ENCODE data around the gene MYO15B. TPM values are rescaled to one million over a fixed set of nuclear protein-coding genes. Genes with fewer than 3 reads are reported as not detected.

The MYO15B gene
- total RNA-seq, 1 donor from 2014 or later, result 1.6 TPM

DNA sequence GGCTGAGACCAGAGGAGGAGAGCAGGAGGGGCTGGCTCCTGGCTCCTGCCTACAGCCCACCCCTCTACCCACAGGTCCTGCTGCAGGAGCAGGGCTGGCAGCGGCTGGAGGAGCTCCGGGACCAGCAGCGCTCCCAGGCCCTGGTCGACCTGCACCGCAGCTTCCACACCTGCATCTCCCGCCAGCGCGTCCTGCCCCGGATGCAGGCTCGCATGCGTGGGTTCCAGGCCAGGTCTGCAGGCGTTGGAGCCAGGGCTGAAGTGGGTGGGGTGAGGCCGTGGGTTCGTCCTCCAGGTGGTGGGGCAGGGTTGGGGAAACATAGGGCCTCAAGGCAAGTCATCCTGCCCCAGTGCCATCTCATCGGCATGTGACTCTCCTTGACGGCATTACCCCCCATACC is 18.2 kb downstream of the MYO15B start:
- TF ChIP-seq, protein P1, sequence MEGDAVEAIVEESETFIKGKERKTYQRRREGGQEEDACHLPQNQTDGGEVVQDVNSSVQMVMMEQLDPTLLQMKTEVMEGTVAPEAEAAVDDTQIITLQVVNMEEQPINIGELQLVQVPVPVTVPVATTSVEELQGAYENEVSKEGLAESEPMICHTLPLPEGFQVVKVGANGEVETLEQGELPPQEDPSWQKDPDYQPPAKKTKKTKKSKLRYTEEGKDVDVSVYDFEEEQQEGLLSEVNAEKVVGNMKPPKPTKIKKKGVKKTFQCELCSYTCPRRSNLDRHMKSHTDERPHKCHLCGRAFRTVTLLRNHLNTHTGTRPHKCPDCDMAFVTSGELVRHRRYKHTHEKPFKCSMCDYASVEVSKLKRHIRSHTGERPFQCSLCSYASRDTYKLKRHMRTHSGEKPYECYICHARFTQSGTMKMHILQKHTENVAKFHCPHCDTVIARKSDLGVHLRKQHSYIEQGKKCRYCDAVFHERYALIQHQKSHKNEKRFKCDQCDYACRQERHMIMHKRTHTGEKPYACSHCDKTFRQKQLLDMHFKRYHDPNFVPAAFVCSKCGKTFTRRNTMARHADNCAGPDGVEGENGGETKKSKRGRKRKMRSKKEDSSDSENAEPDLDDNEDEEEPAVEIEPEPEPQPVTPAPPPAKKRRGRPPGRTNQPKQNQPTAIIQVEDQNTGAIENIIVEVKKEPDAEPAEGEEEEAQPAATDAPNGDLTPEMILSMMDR (IDR thresholded peaks at IDR 0.05; ENCODE audit: insufficient read depth, low read length, severe bottlenecking), result no peak
- H3K36me3 ChIP-seq (ENCODE audit: control insufficient read depth, insufficient read depth, low read length), result no peaks in the 10 kb centered on the region
- no peaks in the 10 kb centered on the region for H3K27me3 ChIP-seq (ENCODE audit: control insufficient read depth, insufficient read depth, low read length)
- no peak for FAIRE-seq
- no peak for DNase-seq (ENCODE audit: low read depth)
- no peak overlapping the region for H3K4me3 ChIP-seq (ENCODE audit: low read depth, low read length)

DNA sequence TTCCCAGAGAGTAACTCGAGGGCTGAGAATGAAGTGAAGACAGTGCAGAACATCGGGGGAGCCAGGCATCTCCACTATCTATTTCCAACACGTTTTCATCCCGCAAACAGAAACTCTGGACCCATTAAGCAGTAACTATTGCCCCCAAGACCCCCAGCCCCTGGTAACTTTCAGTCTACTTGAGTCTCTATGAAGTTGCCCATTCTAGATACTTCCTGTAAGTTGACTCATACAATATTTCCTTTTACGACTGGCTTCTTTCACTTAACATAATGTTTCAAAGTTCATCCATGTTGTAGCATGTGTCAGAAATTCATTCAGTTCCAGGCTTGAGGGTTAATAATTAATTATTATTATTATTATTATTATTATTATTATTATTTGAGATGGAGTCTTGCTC is 19.5 kb downstream of the MYO15B start:
- no peaks in the 10 kb centered on the region for H3K36me3 ChIP-seq (ENCODE audit: control insufficient read depth, insufficient read depth, low read length)
- no peaks in the 10 kb centered on the region for H3K27me3 ChIP-seq (ENCODE audit: control insufficient read depth, insufficient read depth, low read length)
- DNase-seq (ENCODE audit: low read depth), result no peak
- FAIRE-seq, result no peak
- TF ChIP-seq, protein P1 (IDR thresholded peaks at IDR 0.05; ENCODE audit: insufficient read depth, low read length, severe bottlenecking), result no peak
- no peak overlapping the region for H3K4me3 ChIP-seq (ENCODE audit: low read depth, low read length)

DNA sequence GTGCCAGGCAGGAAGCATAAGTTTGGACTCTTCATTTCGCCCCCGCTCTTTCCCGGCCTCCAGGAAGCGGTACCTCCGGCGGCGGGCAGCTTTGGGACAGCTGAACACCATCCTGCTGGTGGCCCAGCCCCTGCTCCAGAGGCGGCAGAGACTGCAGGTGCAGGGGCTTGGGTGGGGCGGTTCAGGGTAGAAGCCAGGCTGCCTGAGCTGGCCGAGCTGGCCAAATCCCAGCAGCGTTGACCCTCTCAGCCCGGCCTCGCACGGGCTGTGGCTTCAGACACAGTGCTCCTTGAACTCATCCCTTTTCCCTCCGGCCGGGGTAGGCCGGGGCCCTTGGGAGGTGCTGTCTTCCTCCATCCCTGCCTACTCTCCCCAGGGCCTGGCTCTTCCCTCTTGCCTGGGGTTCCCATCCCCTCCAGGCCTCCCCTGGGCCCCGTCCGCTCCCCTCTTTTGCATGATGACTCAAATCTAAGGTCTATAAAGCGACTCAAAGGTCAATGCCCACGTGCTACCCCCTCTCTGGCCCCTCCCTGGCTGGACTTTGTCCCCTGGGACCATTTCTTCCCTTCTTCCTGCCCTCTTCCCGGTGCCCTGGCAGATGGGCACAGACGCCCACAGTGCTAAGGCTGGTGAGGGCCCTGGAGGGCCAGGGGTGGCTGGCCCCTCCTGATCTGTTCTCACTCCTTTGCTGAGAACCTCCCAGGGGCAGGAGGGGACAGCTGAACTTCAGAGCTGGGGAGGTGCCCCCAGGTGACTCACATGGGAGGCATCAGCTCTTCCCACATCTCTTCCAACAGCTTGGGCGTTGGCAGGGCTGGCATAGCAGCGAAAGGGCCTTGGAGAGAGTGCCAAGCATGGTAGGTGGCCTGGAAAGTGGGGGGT is 22.7 kb downstream of the MYO15B start:
- no peak for DNase-seq (ENCODE audit: low read depth)
- no peak overlapping the region for H3K4me3 ChIP-seq (ENCODE audit: low read depth, low read length)
- TF ChIP-seq, protein P1 (IDR thresholded peaks at IDR 0.05; ENCODE audit: insufficient read depth, low read length, severe bottlenecking), result no peak
- H3K27me3 ChIP-seq (ENCODE audit: control insufficient read depth, insufficient read depth, low read length), result no peaks in the 10 kb centered on the region
- no peaks in the 10 kb centered on the region for H3K36me3 ChIP-seq (ENCODE audit: control insufficient read depth, insufficient read depth, low read length)
- FAIRE-seq, result no peak

DNA sequence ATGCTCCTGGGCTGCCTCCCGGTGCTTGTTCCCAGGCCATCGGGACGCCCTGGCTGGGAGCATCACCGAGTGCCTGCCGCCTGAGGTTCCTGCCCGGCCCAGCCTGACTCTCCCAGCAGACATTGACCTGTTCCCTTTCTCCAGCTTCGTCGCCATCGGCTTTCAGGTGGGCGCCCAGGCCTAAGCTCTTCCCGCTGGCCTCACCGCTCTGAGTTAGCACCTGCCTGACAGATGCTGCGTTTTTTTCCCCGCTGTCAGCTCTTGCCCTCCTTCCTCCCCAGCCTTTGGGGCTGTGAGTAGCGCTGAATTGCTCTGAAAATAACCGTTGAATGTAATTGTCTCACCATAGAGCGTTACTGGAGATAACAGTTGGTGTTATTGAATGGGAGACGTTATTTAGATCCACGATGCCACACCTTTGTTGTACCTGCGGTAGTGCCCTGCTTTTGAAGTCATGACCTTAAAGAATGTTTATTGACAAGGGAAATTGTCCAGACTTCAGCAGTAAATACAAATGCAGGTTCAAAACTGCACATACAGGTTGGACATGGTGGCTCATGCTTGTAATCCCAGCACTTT is 24.3 kb downstream of the MYO15B start:
- Histone ChIP-seq H3K27me3 (ENCODE audit: control insufficient read depth, insufficient read depth, low read length) (no peaks in the 10 kb centered on the region), H3K36me3 (ENCODE audit: control insufficient read depth, insufficient read depth, low read length) (no peaks in the 10 kb centered on the region), H3K4me3 (ENCODE audit: low read depth, low read length) (no peak overlapping the region)
- TF ChIP-seq, protein P1 (IDR thresholded peaks at IDR 0.05; ENCODE audit: insufficient read depth, low read length, severe bottlenecking), result no peak
- DNase-seq (ENCODE audit: low read depth), result no peak
- FAIRE-seq, result no peak

DNA sequence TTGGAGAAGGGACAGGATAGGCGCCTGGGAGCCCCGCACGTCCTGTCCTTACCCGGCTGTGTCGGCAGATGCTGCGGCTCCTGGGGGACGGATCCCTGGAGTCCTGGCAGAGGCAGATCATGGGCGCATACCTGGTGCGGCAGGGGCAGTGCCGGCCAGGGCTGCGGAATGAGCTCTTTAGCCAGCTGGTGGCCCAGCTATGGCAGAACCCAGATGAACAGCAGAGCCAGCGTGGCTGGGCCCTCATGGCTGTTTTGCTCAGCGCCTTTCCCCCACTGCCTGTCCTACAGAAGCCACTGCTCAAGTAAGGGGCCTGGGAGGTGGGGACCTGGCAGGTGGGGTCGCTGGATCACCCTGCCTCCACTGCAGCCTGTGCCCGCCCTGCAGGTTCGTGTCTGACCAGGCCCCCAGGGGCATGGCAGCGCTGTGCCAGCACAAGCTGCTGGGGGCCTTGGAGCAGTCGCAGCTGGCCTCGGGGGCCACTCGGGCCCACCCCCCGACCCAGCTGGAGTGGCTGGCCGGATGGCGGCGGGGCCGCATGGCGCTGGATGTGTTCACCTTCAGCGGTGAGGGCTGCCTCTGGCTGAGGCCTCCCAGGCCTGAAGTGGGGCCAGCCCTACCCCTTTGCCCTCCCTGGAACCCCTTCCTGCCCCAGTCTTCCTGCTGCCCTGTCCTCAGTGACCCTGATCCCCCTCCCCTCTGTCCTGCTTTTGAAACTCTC is 25.5 kb downstream of the MYO15B start:
- FAIRE-seq (no peak), DNase-seq (ENCODE audit: low read depth) (no peak)
- TF ChIP-seq, protein P1 (IDR thresholded peaks at IDR 0.05; ENCODE audit: insufficient read depth, low read length, severe bottlenecking), result no peak
- Histone ChIP-seq H3K4me3 (ENCODE audit: low read depth, low read length) (no peak overlapping the region), H3K27me3 (ENCODE audit: control insufficient read depth, insufficient read depth, low read length) (no peaks in the 10 kb centered on the region), H3K36me3 (ENCODE audit: control insufficient read depth, insufficient read depth, low read length) (no peaks in the 10 kb centered on the region)
